Stimulated activated CD4-positive, alpha-beta T cell treated with anti-CD3 and anti-CD28 coated beads, TNF-alpha, amount 100 ng/mL, for 48 hours (primary cell): ENCODE results near the gene DUS1L.

Source experiments
- DNase-seq, 3 donors: peaks; one replicate each; pipeline ENCODE4 v3.0.0-alpha.2; 2020; ENCODE audit warnings: low read depth in 3 of 3

DUS1L gene

GRCh38 chr17:82100502-82101298 lies 35.1 kb upstream of the DUS1L start:
- no peak for DNase-seq

- DNase-seq = no peak
Measured at GRCh38 chr17:82098939-82099763, 33.5 kb upstream of the DUS1L start.

- DNase-seq = peak; percentile 89 to 96 (median 91)
Measured at GRCh38 chr17:82098169-82098938, 32.8 kb upstream of the DUS1L start, which contains the start of gene FASN. Gene FASN (minus strand): TSS chr17:82098236. CDS start chr17:82096445, 1,791 bp downstream.

- DNase-seq = no peak
Measured at GRCh38 chr17:82097919-82098168, 32.2 kb upstream of the DUS1L start.

- peak in 1 of 3 donors; percentile 29 for DNase-seq
Measured at GRCh38 chr17:82097184-82097918, 31.7 kb upstream of the DUS1L start.

GRCh38 chr17:82096709-82097183 lies 31.1 kb upstream of the DUS1L start:
- no peak for DNase-seq

GRCh38 chr17:82095777-82096708 lies 30.4 kb upstream of the DUS1L start:
- DNase-seq = no peak

- DNase-seq = no peak
Measured at GRCh38 chr17:82094931-82095776, 29.6 kb upstream of the DUS1L start.

GRCh38 chr17:82092995-82093751 lies 27.6 kb upstream of the DUS1L start:
- DNase-seq = no peak

- no peak for DNase-seq
Measured at GRCh38 chr17:82092628-82092994, 27.0 kb upstream of the DUS1L start.

- DNase-seq = no peak
Measured at GRCh38 chr17:82092094-82092586, 26.5 kb upstream of the DUS1L start.

GRCh38 chr17:82091264-82092066 lies 25.9 kb upstream of the DUS1L start:
- no peak for DNase-seq

GRCh38 chr17:82090549-82091263 lies 25.1 kb upstream of the DUS1L start:
- no peak for DNase-seq

- no peak for DNase-seq
Measured at GRCh38 chr17:82089723-82090548, 24.3 kb upstream of the DUS1L start.

GRCh38 chr17:82088838-82089722 lies 23.5 kb upstream of the DUS1L start:
- no peak for DNase-seq
